ENCODE measurements around the gene SLC17A9.

The SLC17A9 gene

GRCh38 chr20:62940875-62941274 is 11.6 kb upstream of the SLC17A9 start:
- no peak for DNase-seq

- no peak for DNase-seq
Measured at GRCh38 chr20:62941792-62942191, 10.7 kb upstream of the SLC17A9 start.

GRCh38 chr20:62942456-62942855 is 10.1 kb upstream of the SLC17A9 start:
- DNase-seq: no peak

- no peak for DNase-seq
Measured at GRCh38 chr20:62943396-62943795, 9.1 kb upstream of the SLC17A9 start.

- no peak for DNase-seq
Measured at GRCh38 chr20:62944184-62944583, 8.3 kb upstream of the SLC17A9 start.

GRCh38 chr20:62944746-62945145 is 7.8 kb upstream of the SLC17A9 start:
- DNase-seq: no peak

GRCh38 chr20:62945771-62946339 is 6.7 kb upstream of the SLC17A9 start:
- DNase-seq: no peak

GRCh38 chr20:62946918-62947317 is 5.6 kb upstream of the SLC17A9 start:
- peak; percentile 32 for DNase-seq

- no peak for DNase-seq
Measured at GRCh38 chr20:62947532-62948300, 4.8 kb upstream of the SLC17A9 start.

- DNase-seq: peak; percentile 42
Measured at GRCh38 chr20:62949153-62949821, 3.2 kb upstream of the SLC17A9 start.

- no peak for DNase-seq
Measured at GRCh38 chr20:62949962-62950361, 2.5 kb upstream of the SLC17A9 start.

GRCh38 chr20:62950741-62951140 is 1.8 kb upstream of the SLC17A9 start:
- no peak for DNase-seq

- no peak for DNase-seq
Measured at GRCh38 chr20:62951143-62951895, 1.2 kb upstream of the SLC17A9 start.

GRCh38 chr20:62951896-62952372 is 575 bp upstream of the SLC17A9 start:
- DNase-seq: no peak

GRCh38 chr20:62952968-62953838 is 694 bp downstream of the SLC17A9 start:
- peak; percentile 36 for DNase-seq

GRCh38 chr20:62953839-62954703 is 1.6 kb downstream of the SLC17A9 start:
- peak; percentile 96 for DNase-seq

- peak; percentile 47 for DNase-seq
Measured at GRCh38 chr20:62955519-62956386, 3.2 kb downstream of the SLC17A9 start.

- no peak for DNase-seq
Measured at GRCh38 chr20:62956387-62957135, 4.1 kb downstream of the SLC17A9 start.
